ENCODE measurements around the gene EML4. TPM values are rescaled to one million over a fixed set of nuclear protein-coding genes. Genes with fewer than 3 reads are reported as not detected.

EML4 gene
- total RNA-seq, 4 donors from 2014 or later: 11.6 to 29.8 (median 22.4) TPM

DNA sequence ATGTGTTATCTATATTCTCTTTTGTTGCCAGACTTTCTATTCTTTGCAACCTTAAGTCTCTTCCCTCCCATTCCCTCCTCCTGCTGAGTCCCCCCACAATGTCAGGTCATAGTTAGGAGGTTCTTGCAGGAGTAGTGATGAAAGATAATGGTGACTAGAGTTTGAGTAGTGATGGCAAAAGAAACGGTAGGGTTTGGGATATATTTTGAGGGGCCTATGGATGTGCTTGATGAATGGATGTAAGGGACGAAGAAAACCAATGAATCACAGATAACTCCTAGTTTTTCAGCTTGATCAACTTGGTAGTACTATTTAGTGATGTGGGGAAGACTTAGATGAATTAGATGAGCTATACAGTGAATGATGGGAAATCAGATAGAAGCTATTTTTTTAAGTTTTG lies 21.0 kb downstream of the EML4 start:
- intact Hi-C loops (cut with DNase I): no loop called here
- no peaks in the 10 kb centered on the region for H3K27me3 ChIP-seq
- whole genome bisulfite sequencing, 2 donors: 88 to 89% methylated on average over 2 of the region's 2 CpGs

DNA sequence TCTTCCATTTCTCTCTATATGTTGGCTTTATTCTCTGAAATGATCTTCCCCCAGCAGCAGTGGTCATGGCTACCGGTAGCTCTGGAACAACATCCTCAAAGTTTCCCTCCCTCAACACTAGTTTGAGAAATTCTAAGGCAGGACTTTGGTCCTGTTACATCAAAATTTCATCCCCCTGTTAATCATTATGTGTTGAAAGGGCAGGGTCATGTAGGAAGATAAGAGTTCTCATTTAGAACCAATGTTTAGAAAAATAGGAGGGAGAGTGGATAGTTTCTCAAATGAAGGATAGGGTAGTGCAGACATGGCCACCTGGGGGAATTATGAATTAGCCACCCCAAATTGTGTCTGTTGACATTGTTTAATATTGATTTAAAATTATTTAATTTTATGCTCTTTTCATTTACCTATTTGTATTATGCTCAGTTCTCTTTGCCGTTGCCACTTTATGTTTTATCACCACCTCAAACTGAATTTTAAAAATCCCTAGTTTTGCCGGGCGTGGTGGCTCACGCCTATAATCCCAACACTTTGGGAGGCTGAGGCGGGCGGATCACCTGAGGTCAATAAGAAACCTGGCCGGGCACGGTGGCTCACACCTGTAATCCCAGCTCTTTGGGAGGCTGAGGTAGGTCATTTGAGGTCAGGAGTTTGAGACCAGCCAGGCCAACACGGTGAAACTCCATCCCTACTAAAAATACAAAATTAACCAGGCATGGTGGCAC lies 22.3 kb downstream of the EML4 start:
- intact Hi-C loops (cut with DNase I): no loop called here
- Histone ChIP-seq H3K9me3 (no peaks in the 10 kb centered on the region), H3K4me3 (no peak overlapping the region), H3K4me1 (peaks cover 0 to 25% (median 3%) of the 10 kb centered on the region in 3 donors), H3K27me3 (no peaks in the 10 kb centered on the region), H3K27ac (no peak overlapping the region), H3K36me3 (no peaks in the 10 kb centered on the region)
- TF ChIP-seq, protein P1, sequence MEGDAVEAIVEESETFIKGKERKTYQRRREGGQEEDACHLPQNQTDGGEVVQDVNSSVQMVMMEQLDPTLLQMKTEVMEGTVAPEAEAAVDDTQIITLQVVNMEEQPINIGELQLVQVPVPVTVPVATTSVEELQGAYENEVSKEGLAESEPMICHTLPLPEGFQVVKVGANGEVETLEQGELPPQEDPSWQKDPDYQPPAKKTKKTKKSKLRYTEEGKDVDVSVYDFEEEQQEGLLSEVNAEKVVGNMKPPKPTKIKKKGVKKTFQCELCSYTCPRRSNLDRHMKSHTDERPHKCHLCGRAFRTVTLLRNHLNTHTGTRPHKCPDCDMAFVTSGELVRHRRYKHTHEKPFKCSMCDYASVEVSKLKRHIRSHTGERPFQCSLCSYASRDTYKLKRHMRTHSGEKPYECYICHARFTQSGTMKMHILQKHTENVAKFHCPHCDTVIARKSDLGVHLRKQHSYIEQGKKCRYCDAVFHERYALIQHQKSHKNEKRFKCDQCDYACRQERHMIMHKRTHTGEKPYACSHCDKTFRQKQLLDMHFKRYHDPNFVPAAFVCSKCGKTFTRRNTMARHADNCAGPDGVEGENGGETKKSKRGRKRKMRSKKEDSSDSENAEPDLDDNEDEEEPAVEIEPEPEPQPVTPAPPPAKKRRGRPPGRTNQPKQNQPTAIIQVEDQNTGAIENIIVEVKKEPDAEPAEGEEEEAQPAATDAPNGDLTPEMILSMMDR (IDR thresholded peaks at IDR 0.05): no peak
- TF ChIP-seq POLR2A (IDR thresholded peaks at IDR 0.05): no peak
- no peak for DNase-seq
- WGBS, 2 donors: 88% methylated on average over 4 to 10 of the region's 10 CpGs

More for the DNA sequence above, 21.0 kb downstream of the EML4 start:
- Histone ChIP-seq H3K4me1 (peaks cover 0 to 18% (median 3%) of the 10 kb centered on the region in 3 donors), H3K36me3 (no peaks in the 10 kb centered on the region), H3K27ac (no peak overlapping the region), H3K4me3 (no peak overlapping the region), H3K9me3 (no peaks in the 10 kb centered on the region)
- TF ChIP-seq, protein P1 (IDR thresholded peaks at IDR 0.05): no peak
- no peak for TF ChIP-seq POLR2A (IDR thresholded peaks at IDR 0.05)
- DNase-seq: no peak

DNA sequence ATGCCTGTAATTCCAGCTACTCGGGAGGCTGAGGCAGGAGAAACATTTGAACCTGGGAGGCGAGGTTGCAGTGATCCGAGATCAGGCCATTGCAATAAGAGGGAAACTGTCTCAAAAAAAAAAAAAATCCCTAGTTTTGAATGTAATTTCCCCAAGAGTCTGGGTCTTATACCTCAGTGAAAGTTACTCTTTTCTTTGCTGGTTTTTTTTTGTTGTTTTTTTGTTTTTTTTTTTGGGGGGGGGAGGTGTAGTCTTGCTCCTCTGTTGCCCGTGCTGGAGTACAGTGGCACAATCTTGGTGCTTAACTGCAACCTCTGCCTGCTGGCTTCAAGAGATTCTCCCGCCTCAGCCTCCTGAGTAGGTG lies 22.8 kb downstream of the EML4 start:
- no peaks in the 10 kb centered on the region for H3K36me3 ChIP-seq
- H3K4me1 ChIP-seq: peaks cover 3 to 31% (median 3%) of the 10 kb centered on the region in 3 donors
- WGBS, 2 donors: 89% methylated on average over 5 of the region's 5 CpGs
- no peak overlapping the region for H3K27ac ChIP-seq
- H3K27me3 ChIP-seq: no peaks in the 10 kb centered on the region
- H3K9me3 ChIP-seq: no peaks in the 10 kb centered on the region
- DNase-seq: no peak
- intact Hi-C loops (cut with DNase I): no loop called here
- no peak overlapping the region for H3K4me3 ChIP-seq
- TF ChIP-seq POLR2A (IDR thresholded peaks at IDR 0.05): no peak
- TF ChIP-seq, protein P1 (IDR thresholded peaks at IDR 0.05): no peak

DNA sequence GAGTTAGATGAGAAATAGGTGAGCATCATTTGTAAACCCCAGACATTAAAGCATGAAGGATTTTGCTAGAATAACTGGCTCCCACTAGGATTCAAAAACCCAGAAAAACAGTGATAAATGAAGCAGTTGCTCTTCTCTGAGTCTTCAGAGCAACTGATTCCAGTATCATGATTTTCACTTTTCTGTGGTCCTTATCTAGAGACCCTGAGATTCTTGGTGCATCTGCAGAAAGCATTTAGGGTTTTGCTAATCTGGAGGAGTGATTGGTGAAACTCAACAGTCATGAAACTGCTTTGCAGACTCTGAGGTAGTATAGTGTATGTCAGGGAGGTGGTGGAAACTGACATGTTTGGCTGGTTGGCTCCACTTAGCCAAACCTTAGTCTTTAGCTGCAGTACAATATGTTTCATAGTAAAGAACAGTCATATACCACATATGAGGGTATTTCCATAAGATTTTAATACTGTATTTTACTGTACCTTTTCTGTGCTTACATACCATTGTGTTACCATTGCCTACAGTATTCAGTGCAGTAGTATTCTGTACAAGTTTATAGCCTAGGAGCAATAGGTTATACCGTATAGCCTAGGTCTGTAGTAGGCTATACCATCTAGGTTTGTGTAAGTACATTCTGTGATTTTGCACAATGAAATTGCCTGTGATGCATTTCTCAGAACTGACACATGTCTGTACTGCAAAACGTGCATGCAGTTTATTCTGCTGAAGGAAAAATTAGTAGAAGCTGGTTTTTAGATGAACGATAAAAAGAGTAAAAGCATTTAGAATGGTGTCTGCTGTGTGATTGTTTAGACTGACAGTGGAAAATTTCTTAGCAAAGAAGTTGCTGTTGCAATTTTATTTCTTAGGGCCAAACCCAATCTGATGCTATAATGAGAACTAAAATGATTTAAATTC lies 23.8 kb downstream of the EML4 start:
- 57 to 71% methylated on average over 3 of the region's 3 CpGs for WGBS, 2 donors
- Histone ChIP-seq H3K27ac (no peak overlapping the region), H3K4me1 (peaks cover 3 to 31% (median 3%) of the 10 kb centered on the region in 3 donors), H3K4me3 (no peak overlapping the region), H3K27me3 (no peaks in the 10 kb centered on the region), H3K9me3 (no peaks in the 10 kb centered on the region), H3K36me3 (no peaks in the 10 kb centered on the region)
- TF ChIP-seq, protein P1 (IDR thresholded peaks at IDR 0.05): no peak
- TF ChIP-seq POLR2A (IDR thresholded peaks at IDR 0.05): no peak
- intact Hi-C loops (cut with DNase I): no loop called here
- no peak for DNase-seq

DNA sequence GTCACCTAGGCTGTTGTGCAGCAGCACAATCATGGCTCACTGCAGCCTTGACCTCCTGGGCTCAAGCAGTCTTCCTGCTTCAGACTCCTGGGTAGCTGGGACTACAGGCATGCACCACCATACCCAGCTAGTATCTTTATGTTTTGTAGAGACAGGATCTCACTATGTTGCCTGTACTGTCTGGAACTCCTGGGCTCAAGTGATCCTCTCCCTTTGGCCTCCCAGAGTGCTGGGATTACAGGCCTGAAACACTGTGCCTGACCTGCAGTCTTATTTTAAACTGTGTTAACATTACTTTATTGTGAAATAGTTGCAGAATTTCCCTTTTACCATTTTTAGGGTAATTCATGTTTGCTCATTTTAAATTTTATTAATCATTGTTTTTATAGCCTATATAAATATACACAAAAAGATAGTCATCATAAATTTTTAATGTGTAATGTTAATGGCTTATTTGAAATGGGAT lies 24.6 kb downstream of the EML4 start:
- Histone ChIP-seq H3K9me3 (no peaks in the 10 kb centered on the region), H3K4me1 (peaks cover 3 to 31% (median 3%) of the 10 kb centered on the region in 3 donors), H3K27ac (no peak overlapping the region), H3K4me3 (no peak overlapping the region), H3K36me3 (no peaks in the 10 kb centered on the region), H3K27me3 (no peaks in the 10 kb centered on the region)
- no peak for DNase-seq
- intact Hi-C loops (cut with DNase I): no loop called here
- TF ChIP-seq, protein P1 (IDR thresholded peaks at IDR 0.05): no peak
- TF ChIP-seq POLR2A (IDR thresholded peaks at IDR 0.05): no peak
